GM12878 (cell line): ENCODE results near the gene FAM118A. TPM values are rescaled to one million over a fixed set of nuclear protein-coding genes. Genes with fewer than 3 reads are reported as not detected.

Experiments used
- ATAC-seq: fragments of 200-7000 bp; cut with Tn5 transposase; 3 replicates; pipeline ENCODE4 v1.9.1; 2020; ENCODE audit warnings: mild to moderate bottlenecking, moderate library complexity
- BruUV-seq: library from RNA; stranded (reverse); fragments of 400-500 nt; replicated peaks from 2 replicates; lab custom pipeline; 2021; lab: Mats Ljungman, UMichigan
- CTCF ChIA-PET: fragments of 300-600 bp; sonication (Branson Sonifier 250); formaldehyde crosslinking; extraction: SDS; loops from one replicate; lab custom pipeline; 2021; ENCODE audit warnings: inconsistent platforms; lab: Yijun Ruan, JAX
- POLR2A ChIA-PET: fragments of 350-600 bp; formaldehyde crosslinking; extraction: SDS; loops from one replicate; lab custom pipeline; 2021; ENCODE audit warnings: inconsistent platforms; lab: Charles Lee
- RAD21 ChIA-PET: fragments of 300-600 bp; sonication (Branson Sonifier 250); formaldehyde crosslinking; loops from one replicate; lab custom pipeline; 2023; ENCODE audit warnings: antibody characterized with exemption; ENCODE audit not compliant: unreplicated experiment; lab: Charles Lee
- SMC1A ChIA-PET: fragments of 300-600 bp; sonication (Branson Sonifier 250); formaldehyde crosslinking; loops from one replicate; lab custom pipeline; 2023; ENCODE audit not compliant: unreplicated experiment, uncharacterized antibody; lab: Charles Lee
- DNase-seq: peaks from one replicate; pipeline ENCODE4 v3.0.0-alpha.2; 2011; ENCODE audit warnings: low read depth, low spot score
- FAIRE-seq: peaks from 3 replicates; lab custom pipeline; 2011; peaks lifted over from hg19 to GRCh38; lab: Jason Lieb, UNC
- H2AFZ ChIP-seq: 2 replicates; pipeline ENCODE4 v1.6.0; 2011; ENCODE audit warnings: low read depth, low read length, control low read depth; ENCODE audit not compliant: control insufficient read depth
- H3K27ac ChIP-seq: 2 replicates; pipeline ENCODE4 v1.5.1; 2011; ENCODE audit warnings: control low read depth; ENCODE audit not compliant: control insufficient read depth, insufficient read depth
- H3K27me3 ChIP-seq, 2 experiments: replicated peaks in 1 of 2; 2 replicates each; pipeline versions ENCODE4 v1.6.0 to v1.6.1; 2011; ENCODE audit warnings: low read length in 1 of 2; ENCODE audit not compliant: control insufficient read depth in 2 of 2, insufficient read depth in 2 of 2
- H3K36me3 ChIP-seq, 2 experiments: 2 replicates each; pipeline ENCODE4 v1.5.1; 2011; ENCODE audit warnings: low read length in 1 of 2; ENCODE audit not compliant: control insufficient read depth in 2 of 2, insufficient read depth in 2 of 2
- H3K4me1 ChIP-seq: 2 replicates; pipeline ENCODE4 v1.6.1; 2011; ENCODE audit warnings: mild to moderate bottlenecking, low read length, moderate library complexity, mixed read lengths; ENCODE audit not compliant: control insufficient read depth, insufficient read depth
- H3K4me2 ChIP-seq: 2 replicates; pipeline ENCODE4 v1.6.0; 2011; ENCODE audit warnings: control low read depth; ENCODE audit not compliant: control insufficient read depth, insufficient read depth
- H3K4me3 ChIP-seq: fragments of 200-600 bp; sonication (generic); 2 replicates; pipeline ENCODE4 v1.5.1; 2016
- H3K79me2 ChIP-seq: 2 replicates; pipeline ENCODE4 v1.6.0; 2011; ENCODE audit warnings: low read length; ENCODE audit not compliant: control insufficient read depth, insufficient read depth
- H3K9ac ChIP-seq: 2 replicates; pipeline ENCODE4 v1.8.0; 2011; ENCODE audit warnings: low read length, control low read depth, mixed read lengths; ENCODE audit not compliant: control insufficient read depth, insufficient read depth
- H3K9me3 ChIP-seq: replicated peaks from 3 replicates; pipeline ENCODE4 v1.5.1; 2011; ENCODE audit warnings: mild to moderate bottlenecking, low read length; ENCODE audit not compliant: control insufficient read depth, insufficient read depth
- H4K20me1 ChIP-seq: 2 replicates; pipeline ENCODE4 v1.6.0; 2011; ENCODE audit not compliant: control insufficient read depth, insufficient read depth
- E2F4 ChIP-seq: IDR thresholded peaks from 2 replicates; pipeline ENCODE4 v1.6.1; 2012; ENCODE audit warnings: low read depth, low read length, improper control_type of control experiment
- SMC3 ChIP-seq: IDR thresholded peaks from 2 replicates; pipeline ENCODE4 v1.6.1; 2011; ENCODE audit warnings: low read length, improper control_type of control experiment, borderline replicate concordance
- WGBS: methylation state at CpG from one replicate; pipeline ENCODE4 v1.1.6; 2016; ENCODE audit warnings: low lambda C conversion rate; ENCODE audit not compliant: insufficient replicate concordance, insufficient coverage; ENCODE audit errors: missing lambda C conversion rate; 5-methylcytosine and 5-hydroxymethylcytosine counted together
- in situ Hi-C: fragments of 300-500 bp; cut with MboI; formaldehyde crosslinking; loops from 9 replicates; pipeline ENCODE4 v1.14.3; 2018; ENCODE audit warnings: mixed read lengths
- intact Hi-C: fragments of 100-400 bp; cut with micrococcal nuclease; formaldehyde crosslinking; loops from one replicate; pipeline ENCODE4 v1.14.2; 2022; ENCODE audit not compliant: unreplicated experiment
- polyA plus RNA-seq, 11 experiments: library from polyadenylated mRNA; depleted of rRNA in 4 of 11; unstranded in 6 of 11; stranded (reverse) in 5 of 11; fragments of >200 nt; fragmentation: Nextera tagmentation in 4 of 11; fragmentation: Illumina TruSeq in 1 of 11; extraction: Ambion mirVana in 4 of 11; extraction: Trizol in 1 of 11; gene quantifications; 1 replicate in 1 of 11; 2 replicates in 10 of 11; pipeline versions ENCODE4 v1.2.1 to v1.2.3, GENCODE V29; 2011 to 2016; ENCODE audit warnings: inconsistent platforms in 2 of 11, missing spikeins in 2 of 11, low read depth in 1 of 11
- total RNA-seq, 4 experiments: library from RNA; depleted of rRNA in 3 of 4; stranded (reverse); fragments of >200 nt in 3 of 4; fragmentation: Illumina TruSeq in 1 of 4; extraction: Trizol in 1 of 4; gene quantifications; 2 replicates each; pipeline versions ENCODE4 v1.2.1 to v1.2.3, GENCODE V29; 2013 to 2021
- TF ChIP-seq, protein P1 (sequence below): IDR thresholded peaks from 2 replicates; pipeline ENCODE4 v1.6.1; 2012; ENCODE audit warnings: improper control_type of control experiment, low read depth, low read length; ENCODE audit not compliant: insufficient replicate concordance

FAM118A gene
- total and polyA plus RNA-seq, 10 of the 15 experiments (the other 5 are each of a cell fraction or from before 2014, with no cell fraction given): 17.4 to 332 (median 56.6) TPM

DNA sequence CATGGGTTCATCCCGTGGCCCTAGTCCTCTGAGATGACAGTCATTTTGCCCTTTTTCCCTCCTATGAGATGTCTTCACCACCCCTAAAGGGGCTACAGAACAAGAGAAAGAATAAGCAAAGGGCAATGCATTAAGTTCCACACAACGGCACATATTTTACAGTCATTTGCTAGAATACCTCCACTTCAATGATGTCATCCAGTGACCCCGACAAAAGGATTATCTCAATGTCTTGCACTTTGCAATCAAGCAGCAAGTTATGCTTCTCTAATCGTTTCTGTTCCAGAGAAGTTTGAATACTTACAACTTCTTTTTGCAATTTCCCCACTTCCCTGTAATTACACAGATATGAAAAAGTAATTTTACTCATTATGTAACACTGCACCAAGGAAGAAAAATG is 49.9 kb downstream of the FAM118A start:
- 48% methylated on average over 4 of the region's 4 CpGs for whole genome bisulfite sequencing
- ATAC-seq (no peak), DNase-seq (no peak)
- intact Hi-C loops: no loop called here
- ChIA-PET RAD21 (no interaction called here), CTCF (no interaction called here), SMC1A (no interaction called here)
- Histone ChIP-seq H3K36me3 (no peaks in the 10 kb centered on the region), H2AFZ (no peak overlapping the region), H4K20me1 (no peaks in the 10 kb centered on the region), H3K27me3 (no peaks in the 10 kb centered on the region; a peak in 1 of 4 replicates)
- in situ Hi-C loops: no loop called here
- TF ChIP-seq E2F4 (no peak), SMC3 (no peak)
- TF ChIP-seq, protein P1, sequence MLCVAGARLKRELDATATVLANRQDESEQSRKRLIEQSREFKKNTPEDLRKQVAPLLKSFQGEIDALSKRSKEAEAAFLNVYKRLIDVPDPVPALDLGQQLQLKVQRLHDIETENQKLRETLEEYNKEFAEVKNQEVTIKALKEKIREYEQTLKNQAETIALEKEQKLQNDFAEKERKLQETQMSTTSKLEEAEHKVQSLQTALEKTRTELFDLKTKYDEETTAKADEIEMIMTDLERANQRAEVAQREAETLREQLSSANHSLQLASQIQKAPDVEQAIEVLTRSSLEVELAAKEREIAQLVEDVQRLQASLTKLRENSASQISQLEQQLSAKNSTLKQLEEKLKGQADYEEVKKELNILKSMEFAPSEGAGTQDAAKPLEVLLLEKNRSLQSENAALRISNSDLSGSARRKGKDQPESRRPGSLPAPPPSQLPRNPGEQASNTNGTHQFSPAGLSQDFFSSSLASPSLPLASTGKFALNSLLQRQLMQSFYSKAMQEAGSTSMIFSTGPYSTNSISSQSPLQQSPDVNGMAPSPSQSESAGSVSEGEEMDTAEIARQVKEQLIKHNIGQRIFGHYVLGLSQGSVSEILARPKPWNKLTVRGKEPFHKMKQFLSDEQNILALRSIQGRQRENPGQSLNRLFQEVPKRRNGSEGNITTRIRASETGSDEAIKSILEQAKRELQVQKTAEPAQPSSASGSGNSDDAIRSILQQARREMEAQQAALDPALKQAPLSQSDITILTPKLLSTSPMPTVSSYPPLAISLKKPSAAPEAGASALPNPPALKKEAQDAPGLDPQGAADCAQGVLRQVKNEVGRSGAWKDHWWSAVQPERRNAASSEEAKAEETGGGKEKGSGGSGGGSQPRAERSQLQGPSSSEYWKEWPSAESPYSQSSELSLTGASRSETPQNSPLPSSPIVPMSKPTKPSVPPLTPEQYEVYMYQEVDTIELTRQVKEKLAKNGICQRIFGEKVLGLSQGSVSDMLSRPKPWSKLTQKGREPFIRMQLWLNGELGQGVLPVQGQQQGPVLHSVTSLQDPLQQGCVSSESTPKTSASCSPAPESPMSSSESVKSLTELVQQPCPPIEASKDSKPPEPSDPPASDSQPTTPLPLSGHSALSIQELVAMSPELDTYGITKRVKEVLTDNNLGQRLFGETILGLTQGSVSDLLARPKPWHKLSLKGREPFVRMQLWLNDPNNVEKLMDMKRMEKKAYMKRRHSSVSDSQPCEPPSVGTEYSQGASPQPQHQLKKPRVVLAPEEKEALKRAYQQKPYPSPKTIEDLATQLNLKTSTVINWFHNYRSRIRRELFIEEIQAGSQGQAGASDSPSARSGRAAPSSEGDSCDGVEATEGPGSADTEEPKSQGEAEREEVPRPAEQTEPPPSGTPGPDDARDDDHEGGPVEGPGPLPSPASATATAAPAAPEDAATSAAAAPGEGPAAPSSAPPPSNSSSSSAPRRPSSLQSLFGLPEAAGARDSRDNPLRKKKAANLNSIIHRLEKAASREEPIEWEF: no peak
- TF ChIP-seq, all 136 proteins: peak for 0
- FAIRE-seq: no peak
- no peaks in the 10 kb centered on the region for H3K9me3 ChIP-seq
- H3K9ac ChIP-seq: no peak overlapping the region
- no peaks in the 10 kb centered on the region for H3K4me1 ChIP-seq
- POLR2A ChIA-PET: no interaction called here
- H3K27ac ChIP-seq: no peak overlapping the region
- no peak overlapping the region for H3K4me2 ChIP-seq
- no TSS peak for BruUV-seq
- H3K4me3 ChIP-seq: no peak overlapping the region
- no peaks in the 10 kb centered on the region for H3K79me2 ChIP-seq
